Measurements from ENCODE around the gene CRIP1. TPM values are rescaled to one million over a fixed set of nuclear protein-coding genes. Genes with fewer than 3 reads are reported as not detected.

The CRIP1 gene
- total RNA-seq, 1 donor from 2014 or later = 65.9 TPM

- Histone ChIP-seq H3K27ac (replicated peaks) (no peak overlapping the region), H3K4me3 (no peak overlapping the region), H3K36me3 (peaks cover 9% of the 10 kb centered on the region), H3K4me1 (peaks cover 14% of the 10 kb centered on the region), H3K27me3 (ENCODE audit: low read depth) (no peaks in the 10 kb centered on the region), H3K9me3 (replicated peaks) (no peaks in the 10 kb centered on the region)
- DNase-seq = no peak
- intact Hi-C loops (cut with micrococcal nuclease) = no loop called here
- TF ChIP-seq, protein P1, sequence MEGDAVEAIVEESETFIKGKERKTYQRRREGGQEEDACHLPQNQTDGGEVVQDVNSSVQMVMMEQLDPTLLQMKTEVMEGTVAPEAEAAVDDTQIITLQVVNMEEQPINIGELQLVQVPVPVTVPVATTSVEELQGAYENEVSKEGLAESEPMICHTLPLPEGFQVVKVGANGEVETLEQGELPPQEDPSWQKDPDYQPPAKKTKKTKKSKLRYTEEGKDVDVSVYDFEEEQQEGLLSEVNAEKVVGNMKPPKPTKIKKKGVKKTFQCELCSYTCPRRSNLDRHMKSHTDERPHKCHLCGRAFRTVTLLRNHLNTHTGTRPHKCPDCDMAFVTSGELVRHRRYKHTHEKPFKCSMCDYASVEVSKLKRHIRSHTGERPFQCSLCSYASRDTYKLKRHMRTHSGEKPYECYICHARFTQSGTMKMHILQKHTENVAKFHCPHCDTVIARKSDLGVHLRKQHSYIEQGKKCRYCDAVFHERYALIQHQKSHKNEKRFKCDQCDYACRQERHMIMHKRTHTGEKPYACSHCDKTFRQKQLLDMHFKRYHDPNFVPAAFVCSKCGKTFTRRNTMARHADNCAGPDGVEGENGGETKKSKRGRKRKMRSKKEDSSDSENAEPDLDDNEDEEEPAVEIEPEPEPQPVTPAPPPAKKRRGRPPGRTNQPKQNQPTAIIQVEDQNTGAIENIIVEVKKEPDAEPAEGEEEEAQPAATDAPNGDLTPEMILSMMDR (IDR thresholded peaks at IDR 0.05; ENCODE audit: borderline replicate concordance) = no peak
These were observed 12.0 kb downstream of the CRIP1 start for GRCh38 chr14:105498430-105499255.

GRCh38 chr14:105499256-105500035 lies 12.8 kb downstream of the CRIP1 start:
- H3K4me3 ChIP-seq = no peak overlapping the region
- peaks cover 9% of the 10 kb centered on the region for H3K36me3 ChIP-seq
- no peaks in the 10 kb centered on the region for H3K27me3 ChIP-seq (ENCODE audit: low read depth)
- no peaks in the 10 kb centered on the region for H3K9me3 ChIP-seq (replicated peaks)
- no peak overlapping the region for H3K27ac ChIP-seq (replicated peaks)
- intact Hi-C loops (cut with micrococcal nuclease) = no loop called here
- DNase-seq = no peak
- H3K4me1 ChIP-seq = peaks cover 14% of the 10 kb centered on the region
- TF ChIP-seq, protein P1 (IDR thresholded peaks at IDR 0.05; ENCODE audit: borderline replicate concordance) = no peak

DNA sequence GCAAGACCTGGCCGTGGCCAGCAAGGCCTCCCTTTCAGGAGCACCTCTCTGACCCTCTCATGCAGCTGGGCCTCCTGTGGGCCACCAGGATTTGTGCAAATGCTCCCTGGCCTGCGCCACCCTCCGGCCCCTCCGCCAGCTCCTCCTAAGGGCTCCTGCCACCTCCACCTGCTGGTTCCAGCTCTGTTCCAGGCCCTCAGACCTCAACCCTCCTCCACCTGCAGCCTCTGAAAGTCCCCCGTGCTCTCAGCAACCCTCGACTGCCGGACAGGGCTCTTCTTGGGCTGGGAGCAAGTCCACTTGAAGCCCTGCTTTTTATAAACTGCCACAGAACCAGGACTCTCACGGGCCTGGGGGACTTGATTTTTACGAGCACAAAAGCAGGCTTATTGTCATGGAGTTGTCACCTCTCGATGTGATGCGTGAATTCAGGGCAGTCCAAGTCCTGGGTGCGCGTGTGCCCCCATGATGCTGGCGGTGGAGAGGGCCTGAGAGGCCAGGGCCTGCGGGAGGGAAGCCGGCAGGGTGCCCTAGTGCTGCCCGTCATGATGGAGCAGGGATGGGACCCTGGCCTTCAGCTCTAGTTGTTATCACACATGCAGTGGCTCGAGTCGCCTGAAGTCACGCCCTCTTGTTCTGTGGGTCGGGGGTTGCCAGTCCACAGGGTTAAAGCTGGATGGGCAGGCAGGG lies 13.5 kb downstream of the CRIP1 start:
- Histone ChIP-seq H3K9me3 (replicated peaks) (no peaks in the 10 kb centered on the region), H3K4me1 (peaks cover 11% of the 10 kb centered on the region), H3K27me3 (ENCODE audit: low read depth) (no peaks in the 10 kb centered on the region), H3K36me3 (peaks cover 9% of the 10 kb centered on the region), H3K27ac (replicated peaks) (no peak overlapping the region), H3K4me3 (no peak overlapping the region)
- TF ChIP-seq, protein P1 (IDR thresholded peaks at IDR 0.05; ENCODE audit: borderline replicate concordance) = no peak
- no peak for DNase-seq
- intact Hi-C loops (cut with micrococcal nuclease) = no loop called here

GRCh38 chr14:105500726-105501101 lies 14.0 kb downstream of the CRIP1 start:
- DNase-seq = no peak
- Histone ChIP-seq H3K4me1 (peaks cover 5% of the 10 kb centered on the region), H3K4me3 (no peak overlapping the region), H3K27ac (replicated peaks) (no peak overlapping the region), H3K27me3 (ENCODE audit: low read depth) (no peaks in the 10 kb centered on the region), H3K36me3 (peaks cover 9% of the 10 kb centered on the region), H3K9me3 (replicated peaks) (no peaks in the 10 kb centered on the region)
- intact Hi-C loops (cut with micrococcal nuclease) = no loop called here
- TF ChIP-seq, protein P1 (IDR thresholded peaks at IDR 0.05; ENCODE audit: borderline replicate concordance) = no peak

GRCh38 chr14:105501504-105502291 lies 15.0 kb downstream of the CRIP1 start:
- TF ChIP-seq, protein P1 (IDR thresholded peaks at IDR 0.05; ENCODE audit: borderline replicate concordance) = no peak
- no peak overlapping the region for H3K4me3 ChIP-seq
- H3K27ac ChIP-seq (replicated peaks) = no peak overlapping the region
- peaks cover 9% of the 10 kb centered on the region for H3K36me3 ChIP-seq
- no peak for DNase-seq
- H3K9me3 ChIP-seq (replicated peaks) = no peaks in the 10 kb centered on the region
- no peaks in the 10 kb centered on the region for H3K27me3 ChIP-seq (ENCODE audit: low read depth)
- no peaks in the 10 kb centered on the region for H3K4me1 ChIP-seq
- intact Hi-C loops (cut with micrococcal nuclease) = no loop called here
